Lung microvascular endothelial cell (primary cell): ENCODE measurements around the gene GORASP2. TPM values are rescaled to one million over a fixed set of nuclear protein-coding genes. Genes with fewer than 3 reads are reported as not detected.
"Not testable (repeated sequence)": the region's sequence is repeated elsewhere in the genome, so short reads cannot be mapped to it uniquely, and the experiment has no call there.

Experiments
- DNase-seq, 2 donors: peaks; one replicate each; pipeline versions ENCODE4 v3.0.0 to v3.0.0-alpha.2; 2010; ENCODE audit warnings: low read depth in 2 of 2
- total RNA-seq: library from RNA; depleted of rRNA; stranded (reverse); fragments of >200 nt; gene quantifications from 2 replicates; pipeline ENCODE4 v1.2.1, GENCODE V29; 2014

GORASP2 gene
- total RNA-seq, result 20.0 and 23.0 TPM in 2 replicates

- peak; percentile 100 for DNase-seq
These were observed at the start of gene GORASP2 for GRCh38 chr2:170928824-170929685. Gene GORASP2, plus strand, starts transcription at chr2:170929253. Its CDS starts 88 bp downstream, at chr2:170929341.

GRCh38 chr2:170881840-170882239 is 47.2 kb upstream of the GORASP2 start:
- no peak for DNase-seq

GRCh38 chr2:170882758-170883157 is 46.3 kb upstream of the GORASP2 start:
- no peak for DNase-seq

- DNase-seq, result no peak
These were observed 45.4 kb upstream of the GORASP2 start for GRCh38 chr2:170883683-170884082.

GRCh38 chr2:170885130-170885791 is 43.8 kb upstream of the GORASP2 start:
- no peak for DNase-seq

GRCh38 chr2:170886386-170886785 is 42.7 kb upstream of the GORASP2 start:
- peak in 1 of 2 donors; percentile 12 for DNase-seq

- DNase-seq, result no peak
These were observed 41.6 kb upstream of the GORASP2 start for GRCh38 chr2:170887496-170887895.

GRCh38 chr2:170887896-170888295 is 41.2 kb upstream of the GORASP2 start:
- DNase-seq, result no peak

GRCh38 chr2:170891893-170892292 is 37.2 kb upstream of the GORASP2 start:
- no peak for DNase-seq

GRCh38 chr2:170892391-170892951 is 36.6 kb upstream of the GORASP2 start:
- DNase-seq, result no peak

GRCh38 chr2:170895023-170895757 is 33.9 kb upstream of the GORASP2 start:
- no peak for DNase-seq

GRCh38 chr2:170896622-170897021 is 32.4 kb upstream of the GORASP2 start:
- no peak for DNase-seq

- no peak for DNase-seq
These were observed 31.9 kb upstream of the GORASP2 start for GRCh38 chr2:170897108-170897507.

- DNase-seq, result no peak
These were observed 23.2 kb upstream of the GORASP2 start for GRCh38 chr2:170905864-170906263.

GRCh38 chr2:170911314-170911889 is 17.7 kb upstream of the GORASP2 start:
- no peak for DNase-seq

GRCh38 chr2:170914994-170915666 is 13.9 kb upstream of the GORASP2 start:
- DNase-seq, result not testable (repeated sequence)

- DNase-seq, result no peak
These were observed 11.7 kb upstream of the GORASP2 start for GRCh38 chr2:170917219-170917913.

GRCh38 chr2:170917957-170918356 is 11.1 kb upstream of the GORASP2 start:
- DNase-seq, result no peak

GRCh38 chr2:170921873-170922272 is 7.2 kb upstream of the GORASP2 start:
- DNase-seq, result not testable (repeated sequence)
